Type B pancreatic cell (in vitro differentiated cells): ENCODE results near the gene NLGN1. TPM values are rescaled to one million over a fixed set of nuclear protein-coding genes. Genes with fewer than 3 reads are reported as not detected.

ENCODE experiments used
- DNase-seq: peaks from one replicate; pipeline ENCODE4 v3.0.0; 2021; ENCODE audit warnings: mixed read lengths; ENCODE audit not compliant: unreplicated experiment; ENCODE audit errors: extremely low spot score
- H3K27ac Mint-ChIP-seq: 2 replicates; pipeline ENCODE4 v1.8.0; 2021; ENCODE audit warnings: mild to moderate bottlenecking, mixed read lengths
- H3K27me3 Mint-ChIP-seq: 2 replicates; pipeline ENCODE4 v1.8.0; 2021; ENCODE audit warnings: mixed read lengths
- H3K36me3 Mint-ChIP-seq: 2 replicates; pipeline ENCODE4 v1.8.0; 2021; ENCODE audit warnings: mixed read lengths
- H3K4me1 Mint-ChIP-seq: one replicate; pipeline ENCODE4 v1.8.0; 2021; ENCODE audit warnings: mixed read lengths; ENCODE audit not compliant: unreplicated experiment
- H3K4me3 Mint-ChIP-seq: 2 replicates; pipeline ENCODE4 v1.8.0; 2021; ENCODE audit warnings: mild to moderate bottlenecking, mixed read lengths
- H3K9me3 Mint-ChIP-seq: 2 replicates; pipeline ENCODE4 v1.8.0; 2021; ENCODE audit warnings: mixed read lengths
- total RNA-seq: library from RNA; stranded (reverse); gene quantifications from 2 replicates; pipeline ENCODE4 v1.2.1, GENCODE V29; 2021; ENCODE audit warnings: low replicate concordance
- TF ChIP-seq, protein P1 (sequence below): fragments of 200-600 bp; sonication (generic); conservative IDR thresholded peaks from 2 replicates; pipeline ENCODE4 v1.5.0; 2021; ENCODE audit warnings: antibody characterized with exemption, mild to moderate bottlenecking

Gene NLGN1
- total RNA-seq, 1 donor from 2014 or later, result 12.6 TPM

- TF ChIP-seq, protein P1, sequence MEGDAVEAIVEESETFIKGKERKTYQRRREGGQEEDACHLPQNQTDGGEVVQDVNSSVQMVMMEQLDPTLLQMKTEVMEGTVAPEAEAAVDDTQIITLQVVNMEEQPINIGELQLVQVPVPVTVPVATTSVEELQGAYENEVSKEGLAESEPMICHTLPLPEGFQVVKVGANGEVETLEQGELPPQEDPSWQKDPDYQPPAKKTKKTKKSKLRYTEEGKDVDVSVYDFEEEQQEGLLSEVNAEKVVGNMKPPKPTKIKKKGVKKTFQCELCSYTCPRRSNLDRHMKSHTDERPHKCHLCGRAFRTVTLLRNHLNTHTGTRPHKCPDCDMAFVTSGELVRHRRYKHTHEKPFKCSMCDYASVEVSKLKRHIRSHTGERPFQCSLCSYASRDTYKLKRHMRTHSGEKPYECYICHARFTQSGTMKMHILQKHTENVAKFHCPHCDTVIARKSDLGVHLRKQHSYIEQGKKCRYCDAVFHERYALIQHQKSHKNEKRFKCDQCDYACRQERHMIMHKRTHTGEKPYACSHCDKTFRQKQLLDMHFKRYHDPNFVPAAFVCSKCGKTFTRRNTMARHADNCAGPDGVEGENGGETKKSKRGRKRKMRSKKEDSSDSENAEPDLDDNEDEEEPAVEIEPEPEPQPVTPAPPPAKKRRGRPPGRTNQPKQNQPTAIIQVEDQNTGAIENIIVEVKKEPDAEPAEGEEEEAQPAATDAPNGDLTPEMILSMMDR, result no peak
- H3K4me3 Mint-ChIP-seq, result no peak overlapping the region
- no peaks in the 10 kb centered on the region for H3K36me3 Mint-ChIP-seq
These were observed 262.4 kb downstream of the NLGN1 start for GRCh38 chr3:173659972-173660371.

GRCh38 chr3:173660645-173661299 lies 263.2 kb downstream of the NLGN1 start:
- no peaks in the 10 kb centered on the region for H3K9me3 Mint-ChIP-seq
- peaks cover 5% of the 10 kb centered on the region for H3K27me3 Mint-ChIP-seq
- no peak overlapping the region for H3K27ac Mint-ChIP-seq

More at GRCh38 chr3:173659972-173660371, 262.4 kb downstream of the NLGN1 start:
- Mint-ChIP-seq H3K9me3 (no peaks in the 10 kb centered on the region), H3K4me1 (peaks cover 4% of the 10 kb centered on the region), H3K27me3 (peaks cover 5% of the 10 kb centered on the region), H3K27ac (no peak overlapping the region)
- no peak for DNase-seq

DNA sequence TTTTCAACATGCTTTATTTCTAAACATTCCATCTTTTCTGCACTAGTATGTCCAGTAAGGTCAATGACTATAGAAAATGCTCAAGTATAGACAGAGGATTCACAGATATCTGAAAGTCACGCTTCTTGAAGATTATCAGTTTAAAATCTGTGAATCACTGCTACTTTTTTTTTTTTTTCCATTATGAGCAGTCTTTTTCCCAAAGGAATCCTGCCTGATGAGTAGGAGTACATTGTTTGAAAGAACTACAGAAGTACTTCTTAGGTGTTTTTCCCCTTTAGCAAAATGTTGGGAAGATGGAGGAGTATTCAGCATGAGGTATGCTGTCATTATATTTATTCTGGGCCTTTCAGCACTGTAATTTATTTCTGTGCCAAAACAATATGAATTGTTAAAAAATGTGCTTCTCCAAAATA lies 266.2 kb downstream of the NLGN1 start:
- no peak overlapping the region for H3K4me3 Mint-ChIP-seq
- no peak overlapping the region for H3K27ac Mint-ChIP-seq
- peaks cover 4% of the 10 kb centered on the region for H3K4me1 Mint-ChIP-seq
- no peaks in the 10 kb centered on the region for H3K9me3 Mint-ChIP-seq
- H3K36me3 Mint-ChIP-seq, result no peaks in the 10 kb centered on the region
- DNase-seq, result no peak
- peaks cover 5% of the 10 kb centered on the region for H3K27me3 Mint-ChIP-seq
- TF ChIP-seq, protein P1, result no peak

More at GRCh38 chr3:173660645-173661299, 263.2 kb downstream of the NLGN1 start:
- TF ChIP-seq, protein P1, result no peak
- Mint-ChIP-seq H3K36me3 (no peaks in the 10 kb centered on the region), H3K4me1 (peaks cover 4% of the 10 kb centered on the region), H3K4me3 (no peak overlapping the region)
- no peak for DNase-seq

GRCh38 chr3:173676094-173676493 lies 278.6 kb downstream of the NLGN1 start:
- TF ChIP-seq, protein P1, result no peak
- no peak for DNase-seq
- Mint-ChIP-seq H3K4me1 (no peaks in the 10 kb centered on the region), H3K36me3 (no peaks in the 10 kb centered on the region), H3K4me3 (no peak overlapping the region), H3K27me3 (no peaks in the 10 kb centered on the region), H3K9me3 (no peaks in the 10 kb centered on the region), H3K27ac (no peak overlapping the region)

GRCh38 chr3:173681188-173681678 lies 283.7 kb downstream of the NLGN1 start:
- no peak overlapping the region for H3K4me3 Mint-ChIP-seq
- H3K9me3 Mint-ChIP-seq, result no peaks in the 10 kb centered on the region
- no peaks in the 10 kb centered on the region for H3K27me3 Mint-ChIP-seq

More at GRCh38 chr3:173681188-173681678, 283.7 kb downstream of the NLGN1 start:
- no peak overlapping the region for H3K27ac Mint-ChIP-seq
- TF ChIP-seq, protein P1, result no peak
- H3K4me1 Mint-ChIP-seq, result no peaks in the 10 kb centered on the region
- no peaks in the 10 kb centered on the region for H3K36me3 Mint-ChIP-seq
- no peak for DNase-seq
